Measurements from ENCODE around the gene NECTIN3.

The NECTIN3 gene

GRCh38 chr3:111200027-111200426 lies 128.4 kb downstream of the NECTIN3 start:
- no peak for DNase-seq

- no peak for DNase-seq
Measured at GRCh38 chr3:111210003-111210711, 138.5 kb downstream of the NECTIN3 start.

GRCh38 chr3:111210866-111211564 lies 139.4 kb downstream of the NECTIN3 start:
- no peak for DNase-seq

- no peak for DNase-seq
Measured at GRCh38 chr3:111212511-111212910, 140.9 kb downstream of the NECTIN3 start.

- no peak for DNase-seq
Measured at GRCh38 chr3:111215481-111215880, 143.9 kb downstream of the NECTIN3 start.

- no peak for DNase-seq
Measured at GRCh38 chr3:111218615-111219014, 147.0 kb downstream of the NECTIN3 start.

GRCh38 chr3:111227216-111227615 lies 155.6 kb downstream of the NECTIN3 start:
- DNase-seq = no peak

GRCh38 chr3:111229301-111229700 lies 157.7 kb downstream of the NECTIN3 start:
- no peak for DNase-seq

- DNase-seq = no peak
Measured at GRCh38 chr3:111236836-111237713, 165.5 kb downstream of the NECTIN3 start.

- DNase-seq = no peak
Measured at GRCh38 chr3:111237946-111238345, 166.3 kb downstream of the NECTIN3 start.

GRCh38 chr3:111238885-111239284 lies 167.3 kb downstream of the NECTIN3 start:
- no peak for DNase-seq

- no peak for DNase-seq
Measured at GRCh38 chr3:111241960-111242359, 170.3 kb downstream of the NECTIN3 start.
